K562 (cell line): ENCODE measurements around the gene INSM2. TPM values are rescaled to one million over a fixed set of nuclear protein-coding genes. Genes with fewer than 3 reads are reported as not detected.

Experiments
- ATF1 ChIP-seq, 2 experiments: fragments of 450-650 bp in 1 of 2; IDR thresholded peaks; 2 replicates each; pipeline ENCODE4 v1.6.1; 2016; ENCODE audit warnings: missing compliant biosample characterization in 1 of 2, missing genetic modification characterization in 1 of 2
- HDAC3 ChIP-seq: fragments of 450-650 bp; IDR thresholded peaks from 2 replicates; pipeline ENCODE4 v1.6.1; 2018; ENCODE audit warnings: borderline replicate concordance, mild to moderate bottlenecking, moderate library complexity; ENCODE audit not compliant: partially characterized antibody
- HDAC8 ChIP-seq: fragments of 450-650 bp; IDR thresholded peaks from 2 replicates; pipeline ENCODE4 v1.6.1; 2016; ENCODE audit warnings: mild to moderate bottlenecking, missing genetic modification characterization, moderate library complexity, missing compliant biosample characterization
- MAZ ChIP-seq, 2 experiments: fragments of 450-650 bp in 1 of 2; sonication (generic) in 1 of 2; formaldehyde crosslinking; IDR thresholded peaks in 1 of 2; conservative IDR thresholded peaks in 1 of 2; 2 replicates each; pipeline versions ENCODE4 v1.4.0 to v1.5.0; 2020; ENCODE audit warnings: mild to moderate bottlenecking in 1 of 2, missing genetic modification reagents in 1 of 2
- MTF1 ChIP-seq: fragments of 250-450 bp; sonication (Bioruptor Pico); IDR thresholded peaks from 2 replicates; pipeline ENCODE4 v1.9.0; 2021; ENCODE audit warnings: moderate library complexity, mild to moderate bottlenecking, inconsistent platforms, borderline replicate concordance
- PRMT5 ChIP-seq: sonication (generic); formaldehyde crosslinking; IDR thresholded peaks from 2 replicates; pipeline ENCODE4 v1.5.0; 2020; ENCODE audit warnings: missing genetic modification reagents
- PRPF4 ChIP-seq: fragments of 200-400 bp; formaldehyde crosslinking; IDR thresholded peaks from one replicate; pipeline ENCODE4 v1.6.1; 2017; ENCODE audit warnings: low read length, low read depth, mild to moderate bottlenecking; ENCODE audit not compliant: insufficient read depth, poor library complexity, severe bottlenecking
- RBM14 ChIP-seq: fragments of 200-400 bp; formaldehyde crosslinking; IDR thresholded peaks from 2 replicates; pipeline ENCODE4 v1.6.1; 2018; ENCODE audit warnings: low read depth, mild to moderate bottlenecking, low read length, moderate library complexity, borderline replicate concordance; ENCODE audit not compliant: insufficient read depth
- SMARCA4 ChIP-seq: fragments of 450-650 bp; IDR thresholded peaks from 2 replicates; pipeline ENCODE4 v1.6.1; 2016
- polyA plus RNA-seq, 8 experiments: library from polyadenylated mRNA; depleted of rRNA in 4 of 8; stranded (reverse) in 5 of 8; unstranded in 3 of 8; fragments of >200 nt; fragmentation: Nextera tagmentation in 2 of 8; fragmentation: Illumina TruSeq in 1 of 8; extraction: Ambion mirVana in 2 of 8; extraction: Trizol in 1 of 8; gene quantifications; 2 replicates each; pipeline versions ENCODE4 v1.2.1 to v1.2.3, GENCODE V29; 2011 to 2014; ENCODE audit warnings: inconsistent platforms in 1 of 8, missing spikeins in 1 of 8
- total RNA-seq, 7 experiments: library from RNA; depleted of rRNA in 6 of 7; stranded (reverse); fragments of >200 nt in 6 of 7; fragmentation: Illumina TruSeq in 2 of 7; extraction: Trizol in 2 of 7; gene quantifications; 2 replicates each; pipeline versions ENCODE4 v1.2.1 to v1.2.3, GENCODE V29; 2011 to 2021; ENCODE audit warnings: low replicate concordance in 1 of 7
- TF ChIP-seq, protein P1 (sequence below): sonication (generic); formaldehyde crosslinking; IDR thresholded peaks from 2 replicates; pipeline ENCODE4 v1.8.0; 2023; ENCODE audit warnings: mild to moderate bottlenecking, missing genetic modification reagents

INSM2 gene
- total and polyA plus RNA-seq, 9 of the 15 experiments (the other 6 are each of a cell fraction or from before 2014, with no cell fraction given): not detected

DNA sequence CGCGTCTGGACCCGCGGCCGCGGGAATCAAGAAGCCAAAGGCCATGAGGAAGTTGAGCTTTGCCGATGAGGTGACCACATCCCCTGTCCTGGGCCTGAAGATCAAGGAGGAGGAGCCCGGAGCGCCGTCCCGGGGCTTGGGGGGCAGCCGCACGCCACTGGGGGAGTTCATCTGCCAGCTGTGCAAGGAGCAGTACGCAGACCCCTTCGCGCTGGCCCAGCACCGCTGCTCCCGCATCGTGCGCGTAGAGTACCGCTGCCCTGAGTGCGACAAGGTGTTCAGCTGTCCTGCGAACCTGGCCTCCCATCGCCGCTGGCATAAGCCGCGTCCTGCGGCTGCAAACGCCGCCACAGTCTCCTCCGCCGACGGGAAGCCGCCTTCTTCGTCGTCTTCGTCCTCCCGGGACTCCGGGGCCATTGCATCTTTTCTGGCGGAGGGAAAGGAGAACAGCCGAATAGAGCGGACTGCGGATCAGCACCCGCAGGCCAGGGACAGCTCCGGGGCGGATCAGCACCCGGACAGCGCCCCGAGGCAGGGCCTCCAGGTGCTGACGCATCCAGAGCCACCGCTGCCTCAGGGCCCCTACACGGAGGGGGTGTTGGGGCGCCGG, 1.0 kb downstream of the INSM2 start (continued):
- TF ChIP-seq, protein P1, sequence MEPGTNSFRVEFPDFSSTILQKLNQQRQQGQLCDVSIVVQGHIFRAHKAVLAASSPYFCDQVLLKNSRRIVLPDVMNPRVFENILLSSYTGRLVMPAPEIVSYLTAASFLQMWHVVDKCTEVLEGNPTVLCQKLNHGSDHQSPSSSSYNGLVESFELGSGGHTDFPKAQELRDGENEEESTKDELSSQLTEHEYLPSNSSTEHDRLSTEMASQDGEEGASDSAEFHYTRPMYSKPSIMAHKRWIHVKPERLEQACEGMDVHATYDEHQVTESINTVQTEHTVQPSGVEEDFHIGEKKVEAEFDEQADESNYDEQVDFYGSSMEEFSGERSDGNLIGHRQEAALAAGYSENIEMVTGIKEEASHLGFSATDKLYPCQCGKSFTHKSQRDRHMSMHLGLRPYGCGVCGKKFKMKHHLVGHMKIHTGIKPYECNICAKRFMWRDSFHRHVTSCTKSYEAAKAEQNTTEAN: peak; percentile 96
- peak in 1 of 2 experiments; percentile 99; a peak in 2 of 4 replicates for TF ChIP-seq MAZ (CRISPR knock-in tag; conservative IDR thresholded peaks at IDR 0.05 in 1 of 2, IDR thresholded peaks at IDR 0.05 in 1 of 2)
- TF ChIP-seq MTF1 (CRISPR knock-in tag): no peak
- TF ChIP-seq HDAC8 (tag): 0 out of 2 replicates have a peak, but pooled peaks have one; percentile 67
- no peak for TF ChIP-seq RBM14
- TF ChIP-seq PRMT5 (CRISPR knock-in tag): peak; percentile 99
- TF ChIP-seq SMARCA4: no peak
- TF ChIP-seq HDAC3: no peak
- TF ChIP-seq ATF1 (CRISPR knock-in tag; IDR thresholded peaks at IDR 0.05): peak; percentile 85
- peak; percentile 31; the same call in 1 of the 2 replicates for TF ChIP-seq ATF1 (tag; IDR thresholded peaks at IDR 0.05)
- TF ChIP-seq PRPF4: no peak
